SK-N-MC (cell line): ENCODE results near the gene CALM3.

Experiments
- EZH2 ChIP-seq: fragments of 200-600 bp; sonication (generic); IDR thresholded peaks from one replicate; pipeline ENCODE4 v1.6.1; 2017; ENCODE audit warnings: antibody characterized with exemption
- POLR2AphosphoS5 ChIP-seq: IDR thresholded peaks from 2 replicates; pipeline ENCODE4 v1.6.1; 2012; ENCODE audit warnings: mild to moderate bottlenecking, low read depth, low read length, borderline replicate concordance

- TF ChIP-seq EZH2 (no peak), POLR2AphosphoS5 (no peak)
These were observed 17.6 kb downstream of the CALM3 start for GRCh38 chr19:46618670-46619231.
